Astrocyte (in vitro differentiated cells and primary cell): ENCODE data around the gene SLC44A1. TPM values are rescaled to one million over a fixed set of nuclear protein-coding genes. Genes with fewer than 3 reads are reported as not detected.
"Not testable (repeated sequence)": the region's sequence is repeated elsewhere in the genome, so short reads cannot be mapped to it uniquely, and the experiment has no call there.

ENCODE experiments used
- DNase-seq: peaks from one replicate; pipeline ENCODE4 v3.0.0-alpha.2; 2010; ENCODE audit warnings: low read depth
- FAIRE-seq: peaks from 2 replicates; lab custom pipeline; 2011; peaks lifted over from hg19 to GRCh38; lab: Jason Lieb, UNC
- H2AFZ ChIP-seq: 2 replicates; pipeline ENCODE4 v1.6.0; 2012; ENCODE audit warnings: low read depth, low read length, inconsistent platforms
- H3K27ac ChIP-seq: 2 replicates; pipeline ENCODE4 v1.5.1; 2011; ENCODE audit warnings: low read depth, low read length, inconsistent platforms
- H3K27me3 ChIP-seq: 2 replicates; pipeline ENCODE4 v1.6.0; 2011; ENCODE audit warnings: low read length, inconsistent platforms; ENCODE audit not compliant: insufficient read depth
- H3K36me3 ChIP-seq: 2 replicates; pipeline ENCODE4 v1.5.1; 2011; ENCODE audit warnings: low read length, inconsistent platforms; ENCODE audit not compliant: insufficient read depth
- H3K4me1 ChIP-seq: 2 replicates; pipeline ENCODE4 v1.5.1; 2011; ENCODE audit warnings: low read length, inconsistent platforms; ENCODE audit not compliant: insufficient read depth
- H3K4me2 ChIP-seq: 2 replicates; pipeline ENCODE4 v1.6.0; 2012; ENCODE audit warnings: low read length, inconsistent platforms
- H3K4me3 ChIP-seq: 2 replicates; pipeline ENCODE4 v1.5.1; 2011; ENCODE audit warnings: low read depth, mild to moderate bottlenecking, low read length, inconsistent platforms; ENCODE audit not compliant: insufficient read depth
- H3K79me2 ChIP-seq: 2 replicates; pipeline ENCODE4 v1.6.0; 2012; ENCODE audit warnings: mild to moderate bottlenecking, low read length, inconsistent platforms; ENCODE audit not compliant: insufficient read depth
- H3K9ac ChIP-seq: 2 replicates; pipeline ENCODE4 v1.6.0; 2012; ENCODE audit warnings: mild to moderate bottlenecking, low read length, inconsistent platforms
- H3K9me3 ChIP-seq: 2 replicates; pipeline ENCODE4 v1.5.1; 2012; ENCODE audit warnings: low read depth, mild to moderate bottlenecking, low read length, inconsistent platforms; ENCODE audit not compliant: insufficient read depth
- H4K20me1 ChIP-seq: 2 replicates; pipeline ENCODE4 v1.6.0; 2012; ENCODE audit warnings: low read length, inconsistent platforms; ENCODE audit not compliant: insufficient read depth
- H3K27ac Mint-ChIP-seq: one replicate; pipeline ENCODE4 v1.8.0; 2021; ENCODE audit warnings: mild to moderate bottlenecking, mixed read lengths; ENCODE audit not compliant: unreplicated experiment
- H3K27me3 Mint-ChIP-seq: one replicate; pipeline ENCODE4 v1.8.0; 2021; ENCODE audit warnings: low read depth, mixed read lengths; ENCODE audit not compliant: unreplicated experiment
- H3K36me3 Mint-ChIP-seq: one replicate; pipeline ENCODE4 v1.8.0; 2021; ENCODE audit warnings: low read depth, mixed read lengths; ENCODE audit not compliant: unreplicated experiment
- H3K4me1 Mint-ChIP-seq: one replicate; pipeline ENCODE4 v1.8.0; 2021; ENCODE audit warnings: low read depth, mixed read lengths; ENCODE audit not compliant: unreplicated experiment
- H3K4me3 Mint-ChIP-seq: one replicate; pipeline ENCODE4 v1.8.0; 2021; ENCODE audit warnings: mild to moderate bottlenecking, moderate library complexity, mixed read lengths; ENCODE audit not compliant: unreplicated experiment
- H3K9me3 Mint-ChIP-seq: one replicate; pipeline ENCODE4 v1.8.0; 2021; ENCODE audit warnings: mild to moderate bottlenecking, mixed read lengths; ENCODE audit not compliant: unreplicated experiment
- EZH2 ChIP-seq: IDR thresholded peaks from 2 replicates; pipeline ENCODE4 v1.6.1; 2012; ENCODE audit warnings: mild to moderate bottlenecking, low read length, inconsistent platforms; ENCODE audit not compliant: insufficient read depth
- total RNA-seq: library from RNA; stranded (reverse); gene quantifications from 2 replicates; pipeline ENCODE4 v1.2.1, GENCODE V29; 2021
- TF ChIP-seq, protein P1 (sequence below): IDR thresholded peaks from 2 replicates; pipeline ENCODE4 v1.5.1; 2011; ENCODE audit warnings: low read depth, mild to moderate bottlenecking, inconsistent platforms, low read length, moderate library complexity; ENCODE audit not compliant: insufficient read depth

The SLC44A1 gene
- total RNA-seq, 1 donor from 2014 or later: 43.8 TPM

DNA sequence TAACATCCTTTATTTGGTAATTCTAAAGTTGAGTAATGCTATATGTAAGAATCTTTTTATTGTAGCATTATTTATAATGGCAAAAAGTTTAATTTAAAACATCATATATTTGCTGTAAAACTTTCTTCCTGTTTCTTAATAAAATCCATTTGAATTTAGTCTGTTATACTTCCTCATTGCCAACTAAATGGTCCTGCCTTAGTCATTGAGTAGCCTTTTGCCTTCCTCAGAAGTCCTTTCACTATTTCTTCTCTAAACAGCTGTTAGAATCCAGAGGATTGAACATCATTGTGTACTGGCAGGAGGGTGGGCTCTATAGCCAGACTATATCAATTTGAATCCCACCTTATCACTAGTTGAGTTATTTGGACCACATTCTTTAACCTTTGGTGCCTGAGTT lies 11.0 kb downstream of the SLC44A1 start:
- Histone ChIP-seq H3K27ac (no peak overlapping the region), H3K27me3 (no peaks in the 10 kb centered on the region), H3K4me2 (no peak overlapping the region), H3K36me3 (no peaks in the 10 kb centered on the region), H3K79me2 (peaks cover 7% of the 10 kb centered on the region), H3K9me3 (no peaks in the 10 kb centered on the region), H3K4me3 (no peak overlapping the region), H3K9ac (no peak overlapping the region), H2AFZ (no peak overlapping the region), H4K20me1 (peaks cover 5% of the 10 kb centered on the region), H3K4me1 (no peaks in the 10 kb centered on the region)
- H3K36me3 Mint-ChIP-seq: no peaks in the 10 kb centered on the region
- H3K4me1 Mint-ChIP-seq: peaks cover 21% of the 10 kb centered on the region
- H3K27ac Mint-ChIP-seq: no peak overlapping the region
- no peak for FAIRE-seq
- no peak for DNase-seq
- no peak overlapping the region for H3K4me3 Mint-ChIP-seq
- no peaks in the 10 kb centered on the region for H3K9me3 Mint-ChIP-seq
- TF ChIP-seq, protein P1, sequence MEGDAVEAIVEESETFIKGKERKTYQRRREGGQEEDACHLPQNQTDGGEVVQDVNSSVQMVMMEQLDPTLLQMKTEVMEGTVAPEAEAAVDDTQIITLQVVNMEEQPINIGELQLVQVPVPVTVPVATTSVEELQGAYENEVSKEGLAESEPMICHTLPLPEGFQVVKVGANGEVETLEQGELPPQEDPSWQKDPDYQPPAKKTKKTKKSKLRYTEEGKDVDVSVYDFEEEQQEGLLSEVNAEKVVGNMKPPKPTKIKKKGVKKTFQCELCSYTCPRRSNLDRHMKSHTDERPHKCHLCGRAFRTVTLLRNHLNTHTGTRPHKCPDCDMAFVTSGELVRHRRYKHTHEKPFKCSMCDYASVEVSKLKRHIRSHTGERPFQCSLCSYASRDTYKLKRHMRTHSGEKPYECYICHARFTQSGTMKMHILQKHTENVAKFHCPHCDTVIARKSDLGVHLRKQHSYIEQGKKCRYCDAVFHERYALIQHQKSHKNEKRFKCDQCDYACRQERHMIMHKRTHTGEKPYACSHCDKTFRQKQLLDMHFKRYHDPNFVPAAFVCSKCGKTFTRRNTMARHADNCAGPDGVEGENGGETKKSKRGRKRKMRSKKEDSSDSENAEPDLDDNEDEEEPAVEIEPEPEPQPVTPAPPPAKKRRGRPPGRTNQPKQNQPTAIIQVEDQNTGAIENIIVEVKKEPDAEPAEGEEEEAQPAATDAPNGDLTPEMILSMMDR: no peak
- TF ChIP-seq EZH2: no peak
- H3K27me3 Mint-ChIP-seq: no peaks in the 10 kb centered on the region

DNA sequence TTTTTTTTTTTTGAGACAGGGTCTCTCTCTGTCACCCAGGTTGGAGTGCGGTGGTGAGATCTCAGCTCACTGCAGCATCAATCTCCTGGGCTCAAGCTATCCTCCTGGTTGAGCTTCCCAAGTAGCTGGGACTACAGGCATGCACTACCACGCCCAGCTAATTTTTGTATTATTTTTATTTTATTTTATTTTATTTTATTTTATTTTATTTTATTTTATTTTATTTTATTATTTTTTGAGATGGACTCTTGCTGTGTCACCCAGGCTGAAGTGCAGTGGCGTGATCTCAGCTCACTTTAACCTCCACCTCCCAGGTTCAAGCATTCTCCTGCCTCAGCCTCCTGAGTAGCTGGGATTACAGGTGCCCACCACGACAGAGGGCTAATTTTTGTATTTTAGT lies 12.1 kb downstream of the SLC44A1 start:
- H3K4me3 ChIP-seq, DNase-seq, H3K9ac ChIP-seq, H3K79me2 ChIP-seq, H3K27me3 Mint-ChIP-seq, H3K36me3 ChIP-seq, H3K27ac Mint-ChIP-seq, H3K4me1 ChIP-seq, H3K27ac ChIP-seq, H3K27me3 ChIP-seq, H3K9me3 Mint-ChIP-seq, H4K20me1 ChIP-seq, FAIRE-seq, H3K4me2 ChIP-seq, H3K4me3 Mint-ChIP-seq, H3K36me3 Mint-ChIP-seq, H3K9me3 ChIP-seq, H2AFZ ChIP-seq: not testable (repeated sequence)
- H3K4me1 Mint-ChIP-seq: peaks cover 23% of the 10 kb centered on the region

GRCh38 chr9:105257809-105258208 lies 13.4 kb downstream of the SLC44A1 start:
- H3K27ac ChIP-seq: no peak overlapping the region
- H3K9me3 ChIP-seq: no peaks in the 10 kb centered on the region
- no peak for FAIRE-seq
- H3K4me1 Mint-ChIP-seq: peaks cover 23% of the 10 kb centered on the region
- H3K9ac ChIP-seq: no peak overlapping the region
- DNase-seq: no peak
- H3K4me1 ChIP-seq: no peaks in the 10 kb centered on the region
- TF ChIP-seq, protein P1: no peak
- TF ChIP-seq EZH2: no peak
- H3K27me3 ChIP-seq: no peaks in the 10 kb centered on the region
- no peaks in the 10 kb centered on the region for H3K27me3 Mint-ChIP-seq
- H3K36me3 Mint-ChIP-seq: peaks cover 3% of the 10 kb centered on the region
- no peak overlapping the region for H3K4me3 Mint-ChIP-seq
- no peak overlapping the region for H3K27ac Mint-ChIP-seq
- no peaks in the 10 kb centered on the region for H3K9me3 Mint-ChIP-seq
- peaks cover 5% of the 10 kb centered on the region for H4K20me1 ChIP-seq
- H3K36me3 ChIP-seq: no peaks in the 10 kb centered on the region
- H3K79me2 ChIP-seq: peaks cover 2% of the 10 kb centered on the region
- H3K4me2 ChIP-seq: no peak overlapping the region
- H3K4me3 ChIP-seq: no peak overlapping the region
- no peak overlapping the region for H2AFZ ChIP-seq
